GM19324 (cell line): ENCODE results near the gene TSHZ2.
"Not testable (repeated sequence)": the region's sequence is repeated elsewhere in the genome, so short reads cannot be mapped to it uniquely, and the experiment has no call there.

Experiments used
- ATAC-seq: cut with Tn5 transposase; IDR thresholded peaks from one replicate; pipeline ENCODE4 v1.9.1; 2021; ENCODE audit warnings: mild to moderate bottlenecking, moderate library complexity; ENCODE audit not compliant: unreplicated experiment, low FRiP score

TSHZ2 gene

DNA sequence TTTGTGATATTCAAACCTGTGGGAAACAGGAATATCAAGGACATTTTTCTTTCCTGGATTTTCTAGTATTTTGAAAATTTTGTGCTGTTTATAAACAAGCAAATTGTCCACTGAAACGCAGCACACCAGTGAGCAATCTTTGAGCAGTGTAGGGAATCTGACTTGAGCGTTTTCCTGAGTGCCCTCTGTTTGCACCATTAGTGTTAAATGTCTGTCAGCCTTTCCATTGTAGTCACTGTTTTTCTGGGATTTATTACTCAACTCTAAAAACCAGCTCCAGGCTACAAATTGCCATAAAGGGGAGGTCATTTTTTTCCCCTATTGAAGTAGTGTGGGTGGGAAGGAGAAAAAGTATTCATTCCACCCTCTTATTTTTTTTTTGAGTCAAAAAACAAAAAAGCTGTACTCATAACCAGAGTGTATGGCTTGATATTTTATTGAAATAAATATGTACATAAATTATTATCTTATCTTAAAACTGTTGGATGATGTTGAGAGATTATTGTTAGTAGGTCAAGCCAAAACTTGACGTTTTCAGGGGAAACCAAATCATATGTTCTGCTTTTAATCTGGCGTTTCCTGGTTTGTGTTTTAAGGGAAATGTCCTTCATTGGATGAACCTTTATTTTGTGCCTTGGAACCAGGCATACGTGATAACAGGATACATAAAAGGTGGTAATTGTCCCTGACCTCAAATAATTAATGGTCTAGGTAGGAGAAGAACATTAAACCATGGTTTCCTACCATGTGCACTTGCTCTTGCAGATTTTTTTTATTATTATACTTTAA lies 51.8 kb downstream of the TSHZ2 start:
- no peak for ATAC-seq

DNA sequence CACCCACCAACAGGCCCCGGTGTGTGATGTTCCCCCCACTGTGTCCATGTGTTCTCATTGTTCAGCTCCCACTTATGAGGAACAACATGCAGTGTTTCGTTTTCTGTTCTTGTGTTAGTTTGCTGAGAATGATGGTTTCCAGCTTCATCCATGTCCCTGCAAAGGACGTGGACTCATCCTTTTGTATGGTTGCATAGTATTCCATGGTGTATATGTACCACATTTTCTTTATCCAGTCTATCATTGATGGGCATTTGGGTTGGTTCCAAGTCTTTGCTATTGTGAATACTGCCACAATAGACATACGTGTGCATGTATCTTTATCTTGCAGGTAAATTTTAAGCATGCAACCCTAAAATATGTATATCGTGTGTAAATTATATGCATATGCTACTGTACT lies 52.5 kb downstream of the TSHZ2 start:
- not testable (repeated sequence) for ATAC-seq

DNA sequence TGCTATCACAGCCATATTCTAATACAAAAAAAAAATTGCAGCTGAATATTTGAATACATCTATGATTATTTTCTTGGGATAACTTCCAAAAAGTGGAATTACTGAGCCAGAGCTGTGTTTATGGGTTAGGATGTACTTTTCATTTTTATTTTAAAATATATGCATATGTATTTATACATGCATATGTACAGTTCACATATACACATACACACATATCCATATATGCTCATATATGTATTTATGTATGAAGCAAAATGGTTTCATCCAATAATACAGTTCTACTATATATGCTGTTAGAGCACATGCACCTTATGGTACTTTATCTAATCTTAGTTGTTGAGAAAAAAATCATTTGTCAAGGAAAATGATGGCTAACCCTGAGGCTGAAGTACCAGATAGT lies 54.9 kb downstream of the TSHZ2 start:
- ATAC-seq = no peak

DNA sequence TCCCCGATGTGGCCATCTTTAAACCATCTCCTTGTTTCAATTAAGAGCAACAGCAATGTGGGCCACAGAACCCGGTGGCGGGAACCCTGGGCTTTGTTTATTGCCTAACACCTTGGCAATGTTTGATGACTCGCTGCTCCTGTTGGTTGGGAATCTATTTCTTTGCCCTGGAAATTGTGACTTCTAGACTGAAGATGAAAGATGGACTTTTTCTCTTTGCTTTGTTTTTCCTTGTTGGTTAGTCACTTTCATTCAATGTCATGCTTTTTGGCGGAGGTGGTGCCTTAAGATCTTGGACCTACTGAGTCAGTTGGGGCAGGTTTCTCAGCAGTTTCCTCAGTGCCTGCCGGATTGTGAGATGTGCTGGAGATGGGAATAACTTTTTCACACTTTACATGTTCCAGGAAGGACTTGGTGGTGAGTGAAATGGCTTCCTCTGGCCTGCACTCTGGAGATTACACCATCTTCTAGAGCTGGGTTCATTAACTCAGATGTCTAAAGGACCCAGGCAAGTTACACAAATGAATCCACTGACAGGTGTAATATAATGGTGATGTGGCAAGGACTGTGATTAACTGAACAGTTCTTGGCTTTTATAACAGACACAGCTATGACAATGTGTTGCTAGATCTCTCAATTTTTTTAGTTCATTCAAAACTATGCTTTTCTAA lies 56.3 kb downstream of the TSHZ2 start:
- no peak for ATAC-seq

DNA sequence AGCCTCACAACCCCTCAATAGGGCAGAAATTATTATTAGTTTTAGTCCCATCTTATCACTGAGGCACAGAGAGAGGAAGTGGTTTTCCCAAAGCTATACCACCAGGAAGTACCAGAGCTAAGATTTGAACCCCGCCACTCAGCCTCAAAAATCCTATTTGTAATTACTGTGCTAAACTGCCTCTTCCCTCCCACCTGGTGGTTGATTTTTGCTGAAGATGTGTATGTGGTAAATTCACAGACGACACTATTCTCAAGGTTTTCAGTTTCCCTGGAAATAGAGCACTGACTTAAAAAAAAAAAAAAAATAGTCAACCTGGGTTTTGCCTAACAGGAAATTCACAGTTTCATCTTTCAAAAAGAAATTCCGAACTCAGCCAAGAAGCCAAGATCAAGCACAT lies 57.9 kb downstream of the TSHZ2 start:
- ATAC-seq = no peak

DNA sequence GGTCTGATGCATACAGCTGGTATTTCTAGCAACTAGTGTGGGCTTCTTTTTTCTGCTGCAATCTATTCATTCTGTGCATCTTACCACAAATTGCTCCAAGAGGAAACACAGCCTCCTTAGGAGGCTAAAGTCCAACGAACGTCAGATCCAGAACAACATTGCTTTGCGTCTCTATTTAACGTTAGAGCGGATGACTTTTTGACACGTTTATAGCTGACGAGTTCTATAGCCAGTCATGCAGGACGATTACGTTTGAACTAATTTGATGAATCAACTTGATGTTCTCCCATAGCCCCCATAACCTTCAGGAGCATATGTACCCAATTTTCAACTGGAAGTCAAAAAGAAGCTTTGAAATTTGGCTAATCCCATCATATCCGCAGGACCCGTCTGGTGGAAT lies 59.9 kb downstream of the TSHZ2 start:
- no peak for ATAC-seq

DNA sequence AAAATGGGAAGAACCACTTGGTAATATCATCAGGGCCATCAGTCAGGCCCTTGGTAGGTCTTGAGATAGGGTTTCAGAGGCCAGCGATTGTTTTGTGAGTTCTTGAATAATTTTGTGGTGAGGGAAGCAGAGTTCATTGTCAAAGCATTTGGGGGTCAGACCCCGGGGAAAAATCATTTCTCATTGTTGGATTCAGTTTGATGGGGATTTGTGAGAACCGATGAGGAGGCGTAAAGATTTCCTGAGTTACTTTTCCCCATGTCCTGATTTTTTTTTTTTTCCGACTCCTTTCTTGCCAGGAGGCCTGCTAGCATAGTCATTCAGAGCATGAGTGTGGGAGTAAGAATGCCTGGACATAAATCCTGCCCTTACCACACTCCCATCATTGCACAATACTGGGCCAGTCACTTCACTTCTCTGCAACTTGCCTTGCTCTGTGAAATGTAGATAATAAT lies 60.3 kb downstream of the TSHZ2 start:
- no peak for ATAC-seq

DNA sequence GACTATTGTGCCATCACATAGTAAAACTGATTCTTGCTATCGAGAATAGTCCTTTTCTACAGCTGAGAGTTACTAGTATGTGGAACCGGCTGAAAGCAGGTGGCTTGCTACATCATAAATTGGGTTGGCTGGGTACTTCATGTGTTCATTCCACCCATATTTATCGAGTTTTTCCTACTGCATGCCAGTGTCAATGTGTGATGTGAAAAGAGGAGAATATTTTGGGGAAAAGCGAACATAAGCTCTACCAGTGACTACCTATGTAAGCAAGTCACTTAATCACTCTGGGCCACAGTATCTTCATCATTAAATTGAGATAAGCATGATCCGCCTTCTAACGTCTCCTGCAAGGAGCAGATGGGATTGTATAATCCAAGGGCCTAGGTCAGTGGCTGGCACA lies 61.0 kb downstream of the TSHZ2 start:
- no peak for ATAC-seq

DNA sequence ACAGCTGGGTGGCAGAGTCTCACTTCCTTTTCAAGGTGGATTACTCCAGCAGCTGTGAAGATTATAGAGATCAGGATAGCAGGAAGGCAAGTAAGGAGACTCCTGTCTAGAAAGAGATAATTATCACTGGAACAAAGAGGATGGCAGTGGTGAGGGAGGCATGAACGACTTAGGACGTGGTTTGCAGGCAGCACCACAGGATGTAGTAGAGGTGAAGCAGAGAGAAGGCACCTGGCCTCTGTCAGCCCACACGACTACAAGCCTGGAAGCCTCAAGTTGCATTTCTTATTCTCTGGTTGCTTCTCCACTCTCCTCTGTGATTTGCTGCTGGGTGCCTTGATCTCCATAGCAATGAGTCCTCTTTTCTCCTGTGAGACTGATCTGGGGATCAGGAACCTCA lies 62.7 kb downstream of the TSHZ2 start:
- ATAC-seq = no peak

DNA sequence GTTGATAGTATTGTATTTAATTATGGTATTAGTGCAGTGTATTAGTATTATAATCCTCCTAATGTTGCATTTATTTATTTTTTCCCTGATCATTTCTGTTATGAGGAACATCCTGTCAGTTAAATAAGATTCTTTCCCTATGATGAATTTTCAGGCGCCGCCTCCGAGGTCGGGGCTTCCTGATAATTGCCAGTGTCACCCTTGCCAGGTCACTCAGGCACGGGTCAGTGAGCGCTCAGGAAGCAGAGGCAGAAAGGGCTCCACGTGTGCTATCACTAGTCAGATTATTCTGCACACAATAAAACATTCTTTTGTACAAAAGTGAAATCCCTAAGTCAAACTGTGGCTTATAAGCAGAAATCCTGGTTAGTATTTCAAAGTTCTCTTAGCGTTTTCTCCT lies 64.8 kb downstream of the TSHZ2 start:
- no peak for ATAC-seq

DNA sequence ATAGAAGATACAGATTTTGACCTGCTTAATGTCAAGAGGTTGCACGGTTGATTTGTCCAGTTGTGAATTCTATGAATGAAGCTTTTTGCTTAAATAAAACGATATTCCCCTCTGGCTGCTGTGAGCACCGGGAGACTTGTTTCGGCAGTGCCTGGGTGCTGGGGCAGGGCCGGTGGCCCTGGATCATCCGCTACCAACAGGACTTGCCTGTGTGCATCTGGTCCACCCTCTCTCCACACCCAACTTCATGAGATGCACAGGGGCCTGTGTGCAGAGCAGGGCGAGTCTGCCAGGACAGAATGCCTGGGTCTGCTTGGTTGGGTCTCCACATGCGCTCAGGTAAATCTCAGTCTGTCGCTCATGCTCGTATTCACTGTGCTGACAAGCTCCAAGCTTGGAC lies 65.5 kb downstream of the TSHZ2 start:
- ATAC-seq = no peak

DNA sequence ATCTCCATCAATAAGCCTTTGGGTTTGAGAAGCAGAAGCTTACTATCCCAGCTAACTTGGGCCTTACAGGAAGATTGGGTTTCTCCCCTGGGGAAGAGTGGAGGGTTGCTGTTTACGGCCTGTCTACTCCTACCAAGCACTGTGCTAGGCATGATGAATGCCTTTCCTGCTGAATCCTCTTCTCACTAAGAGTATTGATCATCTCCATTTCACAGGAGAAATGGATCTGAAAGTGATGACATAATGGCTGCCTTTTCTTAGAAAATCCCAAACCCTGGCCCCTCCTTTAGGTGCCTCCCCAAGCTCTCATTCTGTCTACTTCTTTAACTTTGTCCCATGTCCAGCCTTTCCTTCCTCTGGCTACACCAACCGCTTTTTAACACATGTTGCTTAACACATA lies 66.1 kb downstream of the TSHZ2 start:
- no peak for ATAC-seq

DNA sequence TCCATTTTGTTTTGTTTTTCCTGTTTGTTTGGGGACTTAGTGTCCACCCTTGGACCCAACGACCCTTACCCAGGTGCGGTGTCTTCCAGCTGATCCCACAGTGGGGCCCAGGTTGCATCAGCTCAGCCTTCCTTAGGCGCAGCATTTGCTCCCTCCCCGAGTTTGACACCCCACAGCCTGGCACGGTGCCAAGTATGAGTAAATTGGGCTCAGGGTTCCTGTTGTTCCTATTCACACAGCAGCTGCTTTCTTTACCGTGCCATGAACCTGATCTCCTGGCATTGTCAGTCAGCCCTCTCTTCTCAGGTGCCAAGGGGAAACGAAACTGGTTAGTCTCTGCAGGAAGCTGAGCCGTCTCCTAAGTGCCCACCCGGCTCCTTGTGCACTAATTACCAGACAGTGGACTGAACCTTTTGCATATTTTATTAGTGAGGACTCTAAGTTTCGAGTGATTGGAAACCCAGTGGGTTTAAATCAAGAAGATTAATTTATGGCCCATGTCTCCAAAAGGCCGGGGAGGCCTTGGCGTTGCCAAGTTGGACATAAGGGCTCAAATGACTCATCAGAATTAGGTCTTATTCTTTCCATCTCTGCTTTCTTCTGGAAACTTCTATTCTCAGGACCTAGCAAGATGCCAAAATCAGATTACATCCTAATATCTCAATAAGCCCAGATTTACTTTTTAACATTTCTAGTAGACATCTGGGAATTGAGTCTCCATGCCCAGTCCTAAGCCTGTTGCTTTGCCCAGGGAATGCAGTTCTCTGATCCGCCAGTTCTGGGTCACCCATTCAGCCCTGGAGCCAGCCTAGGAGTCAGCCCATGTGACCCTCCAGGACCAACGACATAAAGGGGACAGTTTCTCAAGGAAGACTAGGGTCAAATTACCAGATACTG lies 68.8 kb downstream of the TSHZ2 start:
- no peak for ATAC-seq

DNA sequence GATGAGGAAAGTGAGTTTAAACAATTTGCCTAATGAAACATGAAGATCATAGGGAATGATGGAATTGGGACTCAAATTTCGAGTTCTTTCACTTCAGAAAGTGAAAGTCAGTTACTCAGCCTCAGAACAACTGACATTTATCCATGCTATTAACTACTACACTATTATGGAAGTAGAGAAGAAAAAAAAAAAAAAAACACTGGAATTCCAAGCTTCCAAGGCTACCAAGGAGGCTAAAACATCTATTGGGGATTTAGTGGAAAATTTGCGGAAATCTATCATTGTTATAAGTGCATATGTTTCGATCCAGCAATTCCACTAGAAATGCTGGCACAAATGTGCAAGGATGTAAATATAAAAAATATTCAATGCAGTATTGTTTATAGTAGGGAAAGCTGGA lies 70.4 kb downstream of the TSHZ2 start:
- ATAC-seq = no peak

DNA sequence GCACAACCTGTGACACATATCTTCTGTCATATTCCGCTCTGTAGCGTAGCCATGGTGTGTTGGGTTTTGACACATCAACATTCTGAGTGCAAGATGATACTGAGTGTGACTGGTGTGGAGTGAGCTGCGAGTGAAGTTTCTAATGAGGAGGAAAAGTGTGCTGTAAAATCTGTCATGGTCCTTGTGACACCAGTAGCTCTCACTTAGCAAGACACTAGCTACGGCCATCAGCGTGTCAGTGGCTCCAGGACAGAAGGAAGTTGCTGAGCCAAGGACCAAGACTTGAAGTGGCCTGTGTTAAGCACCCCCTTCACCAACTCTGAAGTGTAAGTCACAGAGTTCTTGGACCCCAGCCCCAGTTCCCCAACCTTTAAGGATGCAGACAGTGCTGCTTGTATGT lies 72.1 kb downstream of the TSHZ2 start:
- ATAC-seq = no peak

DNA sequence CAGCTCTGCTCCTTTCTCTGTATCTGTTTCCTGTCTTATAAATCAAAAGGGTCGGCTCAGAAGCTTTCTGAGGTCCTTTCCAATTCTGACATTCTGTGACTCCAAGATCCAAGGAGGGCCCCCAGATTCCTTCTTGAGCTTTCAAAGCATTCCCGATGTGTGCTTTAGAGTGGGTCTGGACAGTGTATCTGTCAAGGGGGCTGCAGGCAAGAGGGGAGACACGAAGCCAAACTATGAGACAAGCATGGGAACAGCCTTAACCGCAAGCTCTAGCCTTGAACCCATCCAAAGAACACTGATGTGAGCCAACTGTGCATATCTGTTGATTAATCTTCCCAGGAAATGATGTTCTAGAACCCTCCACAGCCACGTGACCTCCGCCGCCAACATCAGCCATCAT lies 73.8 kb downstream of the TSHZ2 start:
- no peak for ATAC-seq

DNA sequence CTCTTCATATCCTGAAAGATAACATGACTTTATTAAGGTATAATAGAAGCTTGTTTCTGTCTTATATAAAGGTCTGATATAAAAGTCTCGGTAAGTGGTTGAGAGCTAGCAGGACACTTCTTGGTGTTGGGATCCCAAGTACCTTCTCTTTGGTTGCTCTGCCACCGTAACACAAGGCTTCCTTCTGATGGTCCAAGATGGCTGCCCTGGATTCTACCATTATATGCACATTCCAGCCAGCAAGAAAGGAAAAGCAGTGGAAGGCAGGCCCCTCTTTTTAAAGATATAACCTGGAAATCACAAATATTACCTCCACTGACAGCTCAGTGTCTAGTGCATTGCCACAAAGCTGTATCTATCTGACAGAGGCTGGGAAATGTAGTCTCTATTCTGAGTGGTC lies 75.0 kb downstream of the TSHZ2 start:
- ATAC-seq = no peak

DNA sequence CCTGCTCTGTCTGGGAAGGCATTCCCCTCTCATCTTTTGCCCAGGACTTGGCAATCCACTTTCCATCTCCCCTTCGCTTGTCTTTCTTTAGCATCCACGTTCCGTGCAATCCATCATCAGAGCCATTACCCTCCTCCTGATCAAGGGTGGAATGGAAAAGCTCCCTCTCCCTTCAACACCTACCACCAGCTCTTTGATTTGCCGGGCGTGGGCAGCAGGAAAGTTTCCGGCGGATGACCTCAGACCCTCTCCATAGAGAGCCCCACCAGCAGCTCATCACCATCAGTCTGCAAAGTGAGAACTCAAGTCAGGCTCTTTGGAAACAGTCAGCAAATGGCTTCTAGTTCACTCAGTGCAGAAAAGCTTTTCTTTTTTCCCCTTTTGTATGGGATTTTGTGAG lies 76.2 kb downstream of the TSHZ2 start:
- ATAC-seq = no peak

DNA sequence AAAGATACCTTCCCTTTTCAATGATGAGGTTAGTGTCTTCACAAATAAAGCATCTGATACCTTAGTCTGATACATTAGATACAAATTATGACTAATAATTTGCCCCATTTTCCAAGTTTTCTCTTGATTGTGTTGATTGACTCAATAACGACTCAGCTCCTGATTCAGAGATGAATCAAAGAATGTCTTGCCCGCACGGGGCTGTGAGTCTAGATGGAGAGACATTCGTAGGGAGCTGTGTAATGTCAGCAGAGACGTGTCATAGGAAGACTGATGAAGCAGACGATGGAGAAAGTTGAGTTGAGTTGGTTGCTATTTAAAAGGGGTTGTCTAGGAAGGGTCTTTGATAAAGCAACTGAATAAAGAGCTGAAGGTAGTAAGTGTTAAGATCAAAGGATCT lies 78.2 kb downstream of the TSHZ2 start:
- no peak for ATAC-seq

DNA sequence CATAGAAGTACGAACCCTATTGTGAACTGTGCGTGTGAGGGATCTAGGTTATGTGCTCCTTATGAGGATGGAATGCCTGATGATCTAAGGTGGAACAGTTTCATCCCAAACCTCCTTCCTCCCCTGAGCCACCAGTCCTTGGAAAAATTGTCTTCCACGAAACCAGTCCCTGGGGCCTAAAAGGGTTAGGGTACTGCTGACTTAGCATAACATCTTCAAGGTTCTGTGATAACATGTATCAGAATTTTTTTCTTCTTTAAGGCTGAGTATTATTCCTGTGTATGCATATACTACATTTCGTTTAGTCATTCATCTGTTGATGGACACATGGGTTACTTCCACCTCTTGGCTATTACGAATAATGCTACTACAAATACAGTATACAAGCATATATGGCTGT lies 80.2 kb downstream of the TSHZ2 start:
- ATAC-seq = no peak

DNA sequence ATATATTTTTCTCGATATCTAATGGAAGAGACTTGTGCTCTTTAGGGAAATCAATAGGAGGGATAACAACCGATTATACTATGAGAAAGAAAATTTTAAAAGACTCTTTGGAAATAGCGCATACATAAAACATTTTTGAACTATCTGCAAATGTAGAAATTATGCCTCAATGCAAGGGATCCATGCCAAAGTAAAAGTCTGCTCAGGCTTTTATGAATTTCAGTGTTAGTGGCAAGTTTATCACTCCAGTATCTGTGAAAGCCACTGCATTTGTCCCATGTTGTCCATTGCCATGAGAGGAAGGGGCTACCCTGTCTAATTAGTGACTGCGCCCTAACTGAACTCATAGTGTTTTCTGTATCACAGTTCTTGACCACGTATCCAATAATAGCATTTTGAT lies 81.4 kb downstream of the TSHZ2 start:
- no peak for ATAC-seq
